Parathyroid adenoma (tissue), 2 donors: ENCODE measurements around the gene XYLT2.

Experiments
- H2AFZ ChIP-seq: fragments of 300-600 bp; sonication (generic); one replicate; pipeline ENCODE4 v1.7.0; 2017; ENCODE audit warnings: antibody characterized with exemption, mild to moderate bottlenecking
- H3K27ac ChIP-seq: fragments of 300-600 bp; sonication (generic); one replicate; pipeline ENCODE4 v1.7.0; 2017
- H3K27me3 ChIP-seq: fragments of 300-600 bp; sonication (generic); one replicate; pipeline ENCODE4 v1.7.0; 2017; ENCODE audit warnings: low read length; ENCODE audit not compliant: control insufficient read depth, insufficient read depth
- H3K36me3 ChIP-seq: fragments of 300-600 bp; sonication (generic); one replicate; pipeline ENCODE4 v1.7.0; 2017; ENCODE audit warnings: low read length; ENCODE audit not compliant: control insufficient read depth, insufficient read depth
- H3K4me1 ChIP-seq: fragments of 300-600 bp; sonication (generic); one replicate; pipeline ENCODE4 v1.7.0; 2017; ENCODE audit warnings: control low read depth
- H3K4me2 ChIP-seq: fragments of 300-600 bp; sonication (generic); one replicate; pipeline ENCODE4 v1.7.0; 2017; ENCODE audit warnings: low read length
- H3K4me3 ChIP-seq: fragments of 300-600 bp; sonication (generic); one replicate; pipeline ENCODE4 v1.7.0; 2017; ENCODE audit warnings: low read depth, low read length
- H3K79me2 ChIP-seq: fragments of 300-600 bp; sonication (generic); one replicate; pipeline ENCODE4 v1.7.0; 2017; ENCODE audit warnings: control low read depth
- H3K9ac ChIP-seq: fragments of 300-600 bp; sonication (generic); one replicate; pipeline ENCODE4 v1.7.0; 2017; ENCODE audit warnings: mild to moderate bottlenecking
- H3K9me3 ChIP-seq: fragments of 300-600 bp; sonication (generic); one replicate; pipeline ENCODE4 v1.7.0; 2017; ENCODE audit warnings: low read length; ENCODE audit not compliant: control insufficient read depth
- TF ChIP-seq, protein P1 (sequence below): fragments of 300-600 bp; sonication (generic); IDR thresholded peaks from one replicate; pipeline ENCODE4 v1.7.0; 2017; ENCODE audit warnings: antibody characterized with exemption, mild to moderate bottlenecking
- donor health status: primary hyperparathyroidism.

The XYLT2 gene

GRCh38 chr17:50325906-50326305 is 20.0 kb upstream of the XYLT2 start:
- no peaks in the 10 kb centered on the region for H3K9me3 ChIP-seq
- H2AFZ ChIP-seq = no peak overlapping the region
- no peaks in the 10 kb centered on the region for H3K27me3 ChIP-seq
- H3K36me3 ChIP-seq = no peaks in the 10 kb centered on the region
- no peak overlapping the region for H3K9ac ChIP-seq
- H3K79me2 ChIP-seq = no peaks in the 10 kb centered on the region
- TF ChIP-seq, protein P1, sequence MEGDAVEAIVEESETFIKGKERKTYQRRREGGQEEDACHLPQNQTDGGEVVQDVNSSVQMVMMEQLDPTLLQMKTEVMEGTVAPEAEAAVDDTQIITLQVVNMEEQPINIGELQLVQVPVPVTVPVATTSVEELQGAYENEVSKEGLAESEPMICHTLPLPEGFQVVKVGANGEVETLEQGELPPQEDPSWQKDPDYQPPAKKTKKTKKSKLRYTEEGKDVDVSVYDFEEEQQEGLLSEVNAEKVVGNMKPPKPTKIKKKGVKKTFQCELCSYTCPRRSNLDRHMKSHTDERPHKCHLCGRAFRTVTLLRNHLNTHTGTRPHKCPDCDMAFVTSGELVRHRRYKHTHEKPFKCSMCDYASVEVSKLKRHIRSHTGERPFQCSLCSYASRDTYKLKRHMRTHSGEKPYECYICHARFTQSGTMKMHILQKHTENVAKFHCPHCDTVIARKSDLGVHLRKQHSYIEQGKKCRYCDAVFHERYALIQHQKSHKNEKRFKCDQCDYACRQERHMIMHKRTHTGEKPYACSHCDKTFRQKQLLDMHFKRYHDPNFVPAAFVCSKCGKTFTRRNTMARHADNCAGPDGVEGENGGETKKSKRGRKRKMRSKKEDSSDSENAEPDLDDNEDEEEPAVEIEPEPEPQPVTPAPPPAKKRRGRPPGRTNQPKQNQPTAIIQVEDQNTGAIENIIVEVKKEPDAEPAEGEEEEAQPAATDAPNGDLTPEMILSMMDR = no peak
- no peak overlapping the region for H3K27ac ChIP-seq
- no peaks in the 10 kb centered on the region for H3K4me1 ChIP-seq
- no peak overlapping the region for H3K4me3 ChIP-seq
- H3K4me2 ChIP-seq = no peak overlapping the region

DNA sequence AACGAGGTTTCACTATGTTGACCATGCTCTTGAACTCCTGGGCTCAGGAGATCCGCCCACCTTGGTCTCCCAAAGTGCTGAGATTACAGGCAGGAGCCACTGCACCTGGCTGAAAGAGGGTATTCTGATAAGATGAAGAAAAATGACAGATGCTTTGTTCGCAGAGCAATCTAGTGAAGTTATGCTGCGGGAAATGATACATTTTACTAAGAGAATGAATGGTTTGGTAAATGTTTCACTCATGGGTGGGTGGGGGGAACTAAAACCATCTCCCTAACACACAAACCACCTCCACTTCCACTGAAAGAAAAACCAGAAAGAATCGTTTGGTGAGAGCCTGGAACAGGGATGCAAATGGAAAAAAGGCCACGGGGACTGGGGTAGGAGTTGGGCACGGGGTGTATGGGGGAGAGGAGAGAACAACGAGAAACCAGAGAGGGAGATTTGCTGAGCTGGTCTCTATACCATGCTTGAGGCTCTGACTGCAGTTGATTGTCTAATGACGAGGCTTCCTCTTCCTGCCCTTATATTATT is 19.0 kb upstream of the XYLT2 start:
- no peak overlapping the region for H3K27ac ChIP-seq
- no peak overlapping the region for H3K9ac ChIP-seq
- no peaks in the 10 kb centered on the region for H3K27me3 ChIP-seq
- no peaks in the 10 kb centered on the region for H3K79me2 ChIP-seq
- no peak overlapping the region for H3K4me2 ChIP-seq
- H2AFZ ChIP-seq = no peak overlapping the region
- no peak overlapping the region for H3K4me3 ChIP-seq
- no peaks in the 10 kb centered on the region for H3K9me3 ChIP-seq
- H3K36me3 ChIP-seq = no peaks in the 10 kb centered on the region
- TF ChIP-seq, protein P1 = no peak
- no peaks in the 10 kb centered on the region for H3K4me1 ChIP-seq

DNA sequence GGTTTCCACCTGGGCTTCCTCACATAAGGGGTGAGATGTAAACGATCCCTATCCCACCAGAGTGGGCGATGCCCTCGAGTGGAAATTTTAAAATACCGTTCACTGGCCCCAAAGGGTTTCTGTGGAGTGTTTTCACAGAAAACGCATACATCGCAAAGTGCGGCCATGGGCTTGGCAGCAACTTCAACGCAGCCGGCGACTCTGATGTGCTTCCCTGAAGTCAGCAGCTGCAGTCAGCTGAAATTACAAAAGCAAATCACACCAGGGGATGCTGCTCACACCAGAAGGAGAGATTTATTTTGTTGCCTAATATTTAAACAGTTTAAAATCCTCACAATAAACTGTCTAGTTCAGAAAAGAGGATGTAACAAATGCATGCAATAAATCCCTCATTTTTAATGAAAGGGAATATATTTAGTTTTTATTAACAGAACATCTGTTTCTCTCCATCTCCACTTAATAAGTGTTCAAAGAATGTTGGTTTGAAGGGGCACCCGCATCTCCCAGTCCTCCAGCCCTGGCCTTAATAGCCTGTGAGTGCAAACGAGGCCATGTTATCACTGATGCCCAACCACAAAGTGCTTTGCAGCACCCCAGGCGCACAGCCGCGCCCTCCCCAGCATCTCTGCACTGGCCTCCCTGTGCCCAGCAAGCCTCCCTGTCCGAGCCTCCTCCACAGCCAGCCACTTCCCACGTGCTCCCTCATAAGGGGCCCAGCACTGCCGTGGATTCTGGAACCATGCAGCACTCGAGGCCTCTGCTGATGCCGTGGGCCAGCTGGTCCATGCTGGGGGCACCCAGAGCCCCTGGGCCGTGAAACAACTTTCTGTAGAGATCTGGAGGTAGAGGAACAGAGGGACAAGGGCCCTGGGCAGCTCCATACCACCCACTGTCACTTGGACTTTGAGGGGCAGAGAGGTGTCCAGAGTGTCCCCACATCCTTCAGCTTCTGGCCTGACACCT is 17.3 kb upstream of the XYLT2 start:
- TF ChIP-seq, protein P1 = no peak
- no peak overlapping the region for H3K27ac ChIP-seq
- H3K79me2 ChIP-seq = no peaks in the 10 kb centered on the region

DNA sequence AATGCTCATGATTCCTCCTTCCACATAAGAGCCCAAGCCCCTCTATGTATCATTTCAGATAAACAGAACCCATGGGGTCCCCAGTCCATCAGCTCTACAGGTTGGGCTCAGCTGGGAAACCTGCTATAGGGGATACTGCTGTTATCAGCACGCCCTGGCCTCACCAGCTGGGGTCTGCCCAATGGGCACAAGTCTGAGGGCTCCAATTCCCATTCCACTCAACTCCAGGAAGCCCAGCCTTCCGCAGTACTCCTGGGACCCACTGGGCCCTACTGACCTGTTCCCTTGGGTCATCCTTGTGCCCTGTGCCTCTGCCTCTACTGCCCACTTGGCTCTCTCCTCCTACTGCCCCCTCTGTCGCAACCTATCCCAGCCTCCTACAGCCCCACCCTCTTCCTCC is 16.2 kb upstream of the XYLT2 start:
- no peak overlapping the region for H3K4me2 ChIP-seq
- no peaks in the 10 kb centered on the region for H3K4me1 ChIP-seq
- H3K9me3 ChIP-seq = no peaks in the 10 kb centered on the region
- no peaks in the 10 kb centered on the region for H3K27me3 ChIP-seq
- no peaks in the 10 kb centered on the region for H3K36me3 ChIP-seq
- H3K4me3 ChIP-seq = no peak overlapping the region
- no peaks in the 10 kb centered on the region for H3K79me2 ChIP-seq
- TF ChIP-seq, protein P1 = no peak
- H2AFZ ChIP-seq = no peak overlapping the region
- no peak overlapping the region for H3K27ac ChIP-seq
- no peak overlapping the region for H3K9ac ChIP-seq

More for the DNA sequence above, 17.3 kb upstream of the XYLT2 start:
- Histone ChIP-seq H3K9ac (no peak overlapping the region), H3K4me3 (no peak overlapping the region), H3K9me3 (no peaks in the 10 kb centered on the region), H3K27me3 (no peaks in the 10 kb centered on the region), H3K4me1 (no peaks in the 10 kb centered on the region), H3K4me2 (no peak overlapping the region), H2AFZ (no peak overlapping the region), H3K36me3 (no peaks in the 10 kb centered on the region)
